PFSK-1 (cell line): ENCODE data around the gene GSC.

Experiments
- FOXP2 ChIP-seq: optimal IDR thresholded peaks from 2 replicates; pipeline ENCODE3; 2011; ENCODE audit warnings: borderline replicate concordance, control low read depth, inconsistent platforms; ENCODE audit not compliant: insufficient read depth; ENCODE audit errors: extremely low read length, extremely low read depth
- POLR2AphosphoS5 ChIP-seq: IDR thresholded peaks from 2 replicates; pipeline ENCODE4 v1.6.1; 2012; ENCODE audit warnings: low read depth, mild to moderate bottlenecking, control low read depth, low read length, moderate library complexity
- REST ChIP-seq, 2 experiments: IDR thresholded peaks; 2 replicates each; pipeline versions ENCODE4 v1.6.1 to v1.8.0; 2011 to 2012; ENCODE audit warnings: low read depth in 2 of 2, low read length in 2 of 2, control low read depth in 1 of 2, inconsistent platforms in 1 of 2, mild to moderate bottlenecking in 1 of 2, moderate library complexity in 1 of 2; ENCODE audit not compliant: insufficient read depth in 1 of 2
- SIN3A ChIP-seq: IDR thresholded peaks from 2 replicates; pipeline ENCODE4 v1.6.1; 2012; ENCODE audit warnings: mild to moderate bottlenecking, low read length, moderate library complexity, borderline replicate concordance; ENCODE audit not compliant: insufficient read depth
- TAF1 ChIP-seq: IDR thresholded peaks from 2 replicates; pipeline ENCODE4 v1.6.1; 2012; ENCODE audit warnings: low read length, control low read depth, borderline replicate concordance; ENCODE audit not compliant: insufficient read depth

GSC gene

GRCh38 chr14:94751321-94751720 is 18.6 kb downstream of the GSC start:
- TF ChIP-seq REST (IDR thresholded peaks at IDR 0.05; ENCODE audit: insufficient read depth in 1 of 2, low read depth in 2 of 2, low read length in 2 of 2) (no peak), TAF1 (no peak), FOXP2 (no peak), SIN3A (no peak), POLR2AphosphoS5 (no peak)

GRCh38 chr14:94750371-94750770 is 19.5 kb downstream of the GSC start:
- TF ChIP-seq TAF1 (no peak), POLR2AphosphoS5 (no peak)

- TF ChIP-seq SIN3A (no peak), REST (IDR thresholded peaks at IDR 0.05; ENCODE audit: insufficient read depth in 1 of 2, low read depth in 2 of 2, low read length in 2 of 2) (no peak), TAF1 (no peak), FOXP2 (no peak), POLR2AphosphoS5 (no peak)
Observed at GRCh38 chr14:94748667-94749347, 21.1 kb downstream of the GSC start.

- TF ChIP-seq REST (IDR thresholded peaks at IDR 0.05; ENCODE audit: insufficient read depth in 1 of 2, low read depth in 2 of 2, low read length in 2 of 2): no peak
- no peak for TF ChIP-seq FOXP2
- no peak for TF ChIP-seq POLR2AphosphoS5
- TF ChIP-seq TAF1: no peak
- no peak for TF ChIP-seq SIN3A
Observed at GRCh38 chr14:94747739-94748138, 22.2 kb downstream of the GSC start.

- TF ChIP-seq SIN3A: no peak
- no peak for TF ChIP-seq TAF1
- TF ChIP-seq POLR2AphosphoS5: no peak
- no peak for TF ChIP-seq FOXP2
- TF ChIP-seq REST (IDR thresholded peaks at IDR 0.05; ENCODE audit: insufficient read depth in 1 of 2, low read depth in 2 of 2, low read length in 2 of 2): no peak
Observed at GRCh38 chr14:94746131-94746530, 23.8 kb downstream of the GSC start.
